HEK293 (cell line): Measurements from ENCODE around the gene ASIP.

ENCODE experiments used
- EGR2 ChIP-seq: fragments of 450-650 bp; formaldehyde crosslinking; IDR thresholded peaks from 2 replicates; pipeline ENCODE4 v1.5.1; 2016; ENCODE audit warnings: low read depth, missing biosample characterization, missing genetic modification characterization
- FEZF1 ChIP-seq: fragments of 450-650 bp; formaldehyde crosslinking; IDR thresholded peaks from 2 replicates; pipeline ENCODE4 v1.5.1; 2016; ENCODE audit warnings: missing biosample characterization, missing genetic modification characterization
- HOXD13 ChIP-seq: sonication (generic); formaldehyde crosslinking; IDR thresholded peaks from 2 replicates; pipeline ENCODE4 v1.8.0; 2022; ENCODE audit warnings: missing genetic modification reagents, borderline replicate concordance
- KLF8 ChIP-seq: fragments of 450-650 bp; formaldehyde crosslinking; IDR thresholded peaks from 2 replicates; pipeline ENCODE4 v1.5.1; 2016; ENCODE audit warnings: missing biosample characterization, missing genetic modification characterization
- KLF9 ChIP-seq: fragments of 450-650 bp; formaldehyde crosslinking; IDR thresholded peaks from 2 replicates; pipeline ENCODE4 v1.5.1; 2016; ENCODE audit warnings: missing biosample characterization, missing genetic modification characterization, low read depth
- MYNN ChIP-seq: fragments of 450-650 bp; formaldehyde crosslinking; IDR thresholded peaks from 2 replicates; pipeline ENCODE4 v1.5.1; 2016; ENCODE audit warnings: missing biosample characterization, missing genetic modification characterization, borderline replicate concordance
- TRIM28 ChIP-seq: IDR thresholded peaks from 2 replicates; pipeline ENCODE4 v1.6.1; 2011; ENCODE audit warnings: low read length, control low read depth, borderline replicate concordance
- ZBTB1 ChIP-seq: fragments of 450-650 bp; formaldehyde crosslinking; IDR thresholded peaks from 2 replicates; pipeline ENCODE4 v1.5.1; 2016; ENCODE audit warnings: missing biosample characterization, missing genetic modification characterization
- ZNF114 ChIP-seq: fragments of 450-650 bp; formaldehyde crosslinking; IDR thresholded peaks from 2 replicates; pipeline ENCODE4 v1.5.0; 2017; ENCODE audit warnings: missing biosample characterization, missing genetic modification characterization
- ZNF202 ChIP-seq: fragments of 450-650 bp; formaldehyde crosslinking; IDR thresholded peaks from 2 replicates; pipeline ENCODE4 v1.5.1; 2016; ENCODE audit warnings: missing biosample characterization, missing genetic modification characterization, borderline replicate concordance
- ZNF221 ChIP-seq: fragments of 450-650 bp; formaldehyde crosslinking; IDR thresholded peaks from 2 replicates; pipeline ENCODE4 v1.5.1; 2017; ENCODE audit warnings: missing biosample characterization, missing genetic modification characterization, borderline replicate concordance
- ZNF302 ChIP-seq: fragments of 450-650 bp; formaldehyde crosslinking; IDR thresholded peaks from 2 replicates; pipeline ENCODE4 v1.5.1; 2016; ENCODE audit warnings: missing biosample characterization, missing genetic modification characterization, low read depth
- ZNF311 ChIP-seq: fragments of 450-650 bp; formaldehyde crosslinking; IDR thresholded peaks from 2 replicates; pipeline ENCODE4 v1.5.1; 2017; ENCODE audit warnings: missing biosample characterization, missing genetic modification characterization, borderline replicate concordance
- ZNF341 ChIP-seq: fragments of 450-650 bp; formaldehyde crosslinking; IDR thresholded peaks from 2 replicates; pipeline ENCODE4; 2016; ENCODE audit warnings: low read depth, missing biosample characterization, missing genetic modification characterization
- ZNF561 ChIP-seq: fragments of 450-650 bp; IDR thresholded peaks from 2 replicates; pipeline ENCODE4 v1.5.1; 2018; ENCODE audit warnings: missing biosample characterization, missing genetic modification characterization, borderline replicate concordance
- ZNF600 ChIP-seq: fragments of 450-650 bp; formaldehyde crosslinking; IDR thresholded peaks from 2 replicates; pipeline ENCODE4 v1.5.1; 2016; ENCODE audit warnings: missing biosample characterization, missing genetic modification characterization
- ZNF621 ChIP-seq: fragments of 450-650 bp; formaldehyde crosslinking; IDR thresholded peaks from 2 replicates; pipeline ENCODE4 v1.5.1; 2017; ENCODE audit warnings: missing biosample characterization, missing genetic modification characterization
- ZNF624 ChIP-seq: fragments of 450-650 bp; formaldehyde crosslinking; IDR thresholded peaks from 2 replicates; pipeline ENCODE4 v1.5.1; 2017; ENCODE audit warnings: missing biosample characterization, missing genetic modification characterization
- ZNF830 ChIP-seq: fragments of 450-650 bp; IDR thresholded peaks from 2 replicates; pipeline ENCODE4 v1.5.0; 2018; ENCODE audit warnings: missing biosample characterization, missing genetic modification characterization, low read depth, mild to moderate bottlenecking, moderate library complexity
- TF ChIP-seq, protein P1 (sequence below): fragments of 450-650 bp; formaldehyde crosslinking; IDR thresholded peaks from 2 replicates; pipeline ENCODE4 v1.5.1; 2017; ENCODE audit warnings: missing biosample characterization, missing genetic modification characterization
- TF ChIP-seq, protein P2 (sequence below): fragments of 450-650 bp; formaldehyde crosslinking; IDR thresholded peaks from 2 replicates; pipeline ENCODE4 v1.5.1; 2017; ENCODE audit warnings: missing biosample characterization, missing genetic modification characterization
- TF ChIP-seq, protein P3 (sequence below): fragments of 450-650 bp; formaldehyde crosslinking; IDR thresholded peaks from 2 replicates; pipeline ENCODE4 v1.5.1; 2016; ENCODE audit warnings: missing biosample characterization, missing genetic modification characterization, borderline replicate concordance
- TF ChIP-seq, protein P4 (sequence below): fragments of 450-650 bp; IDR thresholded peaks from 2 replicates; pipeline ENCODE4 v1.5.1; 2018; ENCODE audit warnings: missing biosample characterization, missing genetic modification characterization
- TF ChIP-seq, protein P5 (sequence below): fragments of 450-650 bp; formaldehyde crosslinking; conservative IDR thresholded peaks from 2 replicates; pipeline ENCODE4 v1.5.1; 2016; ENCODE audit warnings: low read depth, missing biosample characterization, missing genetic modification characterization
- TF ChIP-seq, protein P6 (sequence below): sonication (generic); formaldehyde crosslinking; IDR thresholded peaks from 2 replicates; pipeline ENCODE4 v1.8.1; 2022; ENCODE audit warnings: mild to moderate bottlenecking, moderate library complexity, missing genetic modification reagents
- TF ChIP-seq, protein P7 (sequence below): fragments of 450-650 bp; formaldehyde crosslinking; IDR thresholded peaks from 2 replicates; pipeline ENCODE4 v1.5.1; 2017; ENCODE audit warnings: missing biosample characterization, missing genetic modification characterization

Gene ASIP

DNA sequence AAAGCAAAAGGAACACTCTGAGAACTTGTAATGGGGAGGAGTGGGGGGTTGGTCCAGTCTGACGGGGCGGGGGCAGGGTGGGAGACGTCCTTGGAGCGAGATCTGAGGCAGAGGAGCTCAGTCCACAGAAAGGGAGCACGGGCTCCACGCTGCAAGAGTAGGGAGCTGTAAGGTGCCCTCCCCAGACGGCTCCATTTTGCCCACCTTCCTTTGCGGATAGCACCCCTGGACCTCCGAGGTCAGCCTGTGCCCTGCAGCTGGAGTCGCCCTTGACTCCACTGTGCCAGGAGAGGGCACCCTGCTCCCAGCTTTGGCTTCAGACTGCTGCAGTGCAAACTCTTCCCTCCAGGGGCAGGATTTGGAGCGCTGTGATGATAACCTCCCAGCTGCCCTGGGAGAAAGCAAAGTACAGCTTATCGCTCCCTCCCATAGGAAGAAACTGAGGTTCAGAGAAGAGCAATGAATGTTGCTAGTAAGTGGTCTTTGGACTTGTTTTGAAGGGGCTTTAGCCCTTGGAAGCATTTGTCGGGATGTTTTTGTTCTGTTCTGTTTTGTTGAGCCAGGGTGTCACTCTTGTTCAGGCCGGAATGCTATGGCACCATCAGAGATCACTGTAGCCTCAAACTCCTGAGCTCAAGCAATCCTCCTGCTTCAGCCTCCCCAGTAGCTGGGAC is 71.5 kb downstream of the ASIP start (continued):
- TF ChIP-seq, protein P1, sequence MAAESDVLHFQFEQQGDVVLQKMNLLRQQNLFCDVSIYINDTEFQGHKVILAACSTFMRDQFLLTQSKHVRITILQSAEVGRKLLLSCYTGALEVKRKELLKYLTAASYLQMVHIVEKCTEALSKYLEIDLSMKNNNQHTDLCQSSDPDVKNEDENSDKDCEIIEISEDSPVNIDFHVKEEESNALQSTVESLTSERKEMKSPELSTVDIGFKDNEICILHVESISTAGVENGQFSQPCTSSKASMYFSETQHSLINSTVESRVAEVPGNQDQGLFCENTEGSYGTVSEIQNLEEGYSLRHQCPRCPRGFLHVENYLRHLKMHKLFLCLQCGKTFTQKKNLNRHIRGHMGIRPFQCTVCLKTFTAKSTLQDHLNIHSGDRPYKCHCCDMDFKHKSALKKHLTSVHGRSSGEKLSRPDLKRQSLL = no peak
- TF ChIP-seq, protein P2, sequence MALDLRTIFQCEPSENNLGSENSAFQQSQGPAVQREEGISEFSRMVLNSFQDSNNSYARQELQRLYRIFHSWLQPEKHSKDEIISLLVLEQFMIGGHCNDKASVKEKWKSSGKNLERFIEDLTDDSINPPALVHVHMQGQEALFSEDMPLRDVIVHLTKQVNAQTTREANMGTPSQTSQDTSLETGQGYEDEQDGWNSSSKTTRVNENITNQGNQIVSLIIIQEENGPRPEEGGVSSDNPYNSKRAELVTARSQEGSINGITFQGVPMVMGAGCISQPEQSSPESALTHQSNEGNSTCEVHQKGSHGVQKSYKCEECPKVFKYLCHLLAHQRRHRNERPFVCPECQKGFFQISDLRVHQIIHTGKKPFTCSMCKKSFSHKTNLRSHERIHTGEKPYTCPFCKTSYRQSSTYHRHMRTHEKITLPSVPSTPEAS = no peak
- no peak for TF ChIP-seq ZNF221 (tag by site-specific recombination)
- no peak for TF ChIP-seq FEZF1 (tag by site-specific recombination)
- no peak for TF ChIP-seq ZNF311 (tag by site-specific recombination)
- no peak; the same call in 1 of the 2 replicates for TF ChIP-seq KLF9 (tag by site-specific recombination)
- TF ChIP-seq, protein P3, sequence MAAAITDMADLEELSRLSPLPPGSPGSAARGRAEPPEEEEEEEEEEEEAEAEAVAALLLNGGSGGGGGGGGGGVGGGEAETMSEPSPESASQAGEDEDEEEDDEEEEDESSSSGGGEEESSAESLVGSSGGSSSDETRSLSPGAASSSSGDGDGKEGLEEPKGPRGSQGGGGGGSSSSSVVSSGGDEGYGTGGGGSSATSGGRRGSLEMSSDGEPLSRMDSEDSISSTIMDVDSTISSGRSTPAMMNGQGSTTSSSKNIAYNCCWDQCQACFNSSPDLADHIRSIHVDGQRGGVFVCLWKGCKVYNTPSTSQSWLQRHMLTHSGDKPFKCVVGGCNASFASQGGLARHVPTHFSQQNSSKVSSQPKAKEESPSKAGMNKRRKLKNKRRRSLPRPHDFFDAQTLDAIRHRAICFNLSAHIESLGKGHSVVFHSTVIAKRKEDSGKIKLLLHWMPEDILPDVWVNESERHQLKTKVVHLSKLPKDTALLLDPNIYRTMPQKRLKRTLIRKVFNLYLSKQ (tag by site-specific recombination) = no peak
- TF ChIP-seq EGR2 (tag by site-specific recombination) = no peak
- TF ChIP-seq ZNF621 (tag by site-specific recombination) = no peak
- TF ChIP-seq ZBTB1 (tag by site-specific recombination) = no peak
- no peak for TF ChIP-seq HOXD13
- no peak for TF ChIP-seq ZNF341
- TF ChIP-seq, protein P4, sequence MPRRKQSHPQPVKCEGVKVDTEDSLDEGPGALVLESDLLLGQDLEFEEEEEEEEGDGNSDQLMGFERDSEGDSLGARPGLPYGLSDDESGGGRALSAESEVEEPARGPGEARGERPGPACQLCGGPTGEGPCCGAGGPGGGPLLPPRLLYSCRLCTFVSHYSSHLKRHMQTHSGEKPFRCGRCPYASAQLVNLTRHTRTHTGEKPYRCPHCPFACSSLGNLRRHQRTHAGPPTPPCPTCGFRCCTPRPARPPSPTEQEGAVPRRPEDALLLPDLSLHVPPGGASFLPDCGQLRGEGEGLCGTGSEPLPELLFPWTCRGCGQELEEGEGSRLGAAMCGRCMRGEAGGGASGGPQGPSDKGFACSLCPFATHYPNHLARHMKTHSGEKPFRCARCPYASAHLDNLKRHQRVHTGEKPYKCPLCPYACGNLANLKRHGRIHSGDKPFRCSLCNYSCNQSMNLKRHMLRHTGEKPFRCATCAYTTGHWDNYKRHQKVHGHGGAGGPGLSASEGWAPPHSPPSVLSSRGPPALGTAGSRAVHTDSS (tag by site-specific recombination) = no peak
- peak; percentile 74 for TF ChIP-seq ZNF561
- TF ChIP-seq, protein P5, sequence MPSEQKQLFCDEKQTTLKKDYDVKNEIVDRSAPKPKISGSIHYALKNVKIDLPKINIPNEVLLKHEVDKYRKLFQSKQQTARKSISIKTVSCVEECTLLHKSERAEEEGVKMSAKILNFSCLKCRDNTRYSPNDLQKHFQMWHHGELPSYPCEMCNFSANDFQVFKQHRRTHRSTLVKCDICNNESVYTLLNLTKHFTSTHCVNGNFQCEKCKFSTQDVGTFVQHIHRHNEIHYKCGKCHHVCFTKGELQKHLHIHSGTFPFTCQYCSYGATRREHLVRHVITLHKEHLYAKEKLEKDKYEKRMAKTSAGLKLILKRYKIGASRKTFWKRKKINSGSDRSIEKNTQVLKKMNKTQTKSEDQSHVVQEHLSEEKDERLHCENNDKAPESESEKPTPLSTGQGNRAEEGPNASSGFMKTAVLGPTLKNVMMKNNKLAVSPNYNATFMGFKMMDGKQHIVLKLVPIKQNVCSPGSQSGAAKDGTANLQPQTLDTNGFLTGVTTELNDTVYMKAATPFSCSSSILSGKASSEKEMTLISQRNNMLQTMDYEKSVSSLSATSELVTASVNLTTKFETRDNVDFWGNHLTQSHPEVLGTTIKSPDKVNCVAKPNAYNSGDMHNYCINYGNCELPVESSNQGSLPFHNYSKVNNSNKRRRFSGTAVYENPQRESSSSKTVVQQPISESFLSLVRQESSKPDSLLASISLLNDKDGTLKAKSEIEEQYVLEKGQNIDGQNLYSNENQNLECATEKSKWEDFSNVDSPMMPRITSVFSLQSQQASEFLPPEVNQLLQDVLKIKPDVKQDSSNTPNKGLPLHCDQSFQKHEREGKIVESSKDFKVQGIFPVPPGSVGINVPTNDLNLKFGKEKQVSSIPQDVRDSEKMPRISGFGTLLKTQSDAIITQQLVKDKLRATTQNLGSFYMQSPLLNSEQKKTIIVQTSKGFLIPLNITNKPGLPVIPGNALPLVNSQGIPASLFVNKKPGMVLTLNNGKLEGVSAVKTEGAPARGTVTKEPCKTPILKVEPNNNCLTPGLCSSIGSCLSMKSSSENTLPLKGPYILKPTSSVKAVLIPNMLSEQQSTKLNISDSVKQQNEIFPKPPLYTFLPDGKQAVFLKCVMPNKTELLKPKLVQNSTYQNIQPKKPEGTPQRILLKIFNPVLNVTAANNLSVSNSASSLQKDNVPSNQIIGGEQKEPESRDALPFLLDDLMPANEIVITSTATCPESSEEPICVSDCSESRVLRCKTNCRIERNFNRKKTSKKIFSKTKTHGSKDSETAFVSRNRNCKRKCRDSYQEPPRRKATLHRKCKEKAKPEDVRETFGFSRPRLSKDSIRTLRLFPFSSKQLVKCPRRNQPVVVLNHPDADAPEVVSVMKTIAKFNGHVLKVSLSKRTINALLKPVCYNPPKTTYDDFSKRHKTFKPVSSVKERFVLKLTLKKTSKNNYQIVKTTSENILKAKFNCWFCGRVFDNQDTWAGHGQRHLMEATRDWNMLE (tag by site-specific recombination) = no peak
- TF ChIP-seq ZNF624 (tag by site-specific recombination) = no peak
- TF ChIP-seq, protein P6, sequence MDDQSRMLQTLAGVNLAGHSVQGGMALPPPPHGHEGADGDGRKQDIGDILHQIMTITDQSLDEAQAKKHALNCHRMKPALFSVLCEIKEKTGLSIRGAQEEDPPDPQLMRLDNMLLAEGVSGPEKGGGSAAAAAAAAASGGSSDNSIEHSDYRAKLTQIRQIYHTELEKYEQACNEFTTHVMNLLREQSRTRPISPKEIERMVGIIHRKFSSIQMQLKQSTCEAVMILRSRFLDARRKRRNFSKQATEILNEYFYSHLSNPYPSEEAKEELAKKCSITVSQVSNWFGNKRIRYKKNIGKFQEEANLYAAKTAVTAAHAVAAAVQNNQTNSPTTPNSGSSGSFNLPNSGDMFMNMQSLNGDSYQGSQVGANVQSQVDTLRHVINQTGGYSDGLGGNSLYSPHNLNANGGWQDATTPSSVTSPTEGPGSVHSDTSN = peak; percentile 32; the same call in 1 of the 2 replicates
- TF ChIP-seq ZNF302 (tag by site-specific recombination) = no peak
- no peak for TF ChIP-seq ZNF830
- peak; percentile 75 for TF ChIP-seq ZNF600
- TF ChIP-seq, protein P7, sequence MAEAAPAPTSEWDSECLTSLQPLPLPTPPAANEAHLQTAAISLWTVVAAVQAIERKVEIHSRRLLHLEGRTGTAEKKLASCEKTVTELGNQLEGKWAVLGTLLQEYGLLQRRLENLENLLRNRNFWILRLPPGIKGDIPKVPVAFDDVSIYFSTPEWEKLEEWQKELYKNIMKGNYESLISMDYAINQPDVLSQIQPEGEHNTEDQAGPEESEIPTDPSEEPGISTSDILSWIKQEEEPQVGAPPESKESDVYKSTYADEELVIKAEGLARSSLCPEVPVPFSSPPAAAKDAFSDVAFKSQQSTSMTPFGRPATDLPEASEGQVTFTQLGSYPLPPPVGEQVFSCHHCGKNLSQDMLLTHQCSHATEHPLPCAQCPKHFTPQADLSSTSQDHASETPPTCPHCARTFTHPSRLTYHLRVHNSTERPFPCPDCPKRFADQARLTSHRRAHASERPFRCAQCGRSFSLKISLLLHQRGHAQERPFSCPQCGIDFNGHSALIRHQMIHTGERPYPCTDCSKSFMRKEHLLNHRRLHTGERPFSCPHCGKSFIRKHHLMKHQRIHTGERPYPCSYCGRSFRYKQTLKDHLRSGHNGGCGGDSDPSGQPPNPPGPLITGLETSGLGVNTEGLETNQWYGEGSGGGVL (tag by site-specific recombination) = no peak
- no peak for TF ChIP-seq ZNF202
- TF ChIP-seq ZNF114 (tag by site-specific recombination) = no peak
- peak; percentile 53; the same call in 1 of the 2 replicates for TF ChIP-seq TRIM28
- peak; percentile 42 for TF ChIP-seq KLF8 (tag by site-specific recombination)
- TF ChIP-seq MYNN (tag by site-specific recombination) = no peak
